KMS-11 (cell line): ENCODE data around the gene C1orf116.

ENCODE experiments used
- H2AFZ ChIP-seq: fragments of 200-600 bp; sonication (generic); 2 replicates; pipeline ENCODE4 v1.6.1; 2016; ENCODE audit warnings: antibody characterized with exemption, mixed run types, low read depth
- H3K27ac ChIP-seq: fragments of 200-600 bp; sonication (generic); 2 replicates; pipeline ENCODE4 v1.6.1; 2016; ENCODE audit warnings: mild to moderate bottlenecking, mixed run types
- H3K27me3 ChIP-seq: fragments of 200-600 bp; sonication (generic); 2 replicates; pipeline ENCODE4 v1.6.1; 2017; ENCODE audit warnings: mild to moderate bottlenecking, low read depth, mixed run types, moderate library complexity; ENCODE audit not compliant: insufficient read depth
- H3K36me3 ChIP-seq: fragments of 200-600 bp; sonication (generic); 2 replicates; pipeline ENCODE4 v1.6.1; 2017; ENCODE audit warnings: mild to moderate bottlenecking, mixed run types; ENCODE audit not compliant: insufficient read depth
- H3K4me1 ChIP-seq: fragments of 200-600 bp; sonication (generic); 2 replicates; pipeline ENCODE4 v1.6.1; 2016; ENCODE audit warnings: mild to moderate bottlenecking, low read depth, mixed run types; ENCODE audit not compliant: poor library complexity, severe bottlenecking
- H3K4me2 ChIP-seq: fragments of 200-600 bp; sonication (generic); 2 replicates; pipeline ENCODE4 v1.7.0; 2016; ENCODE audit warnings: mild to moderate bottlenecking, mixed run types
- H3K4me3 ChIP-seq: fragments of 200-600 bp; sonication (generic); IDR thresholded peaks from 2 replicates; pipeline ENCODE4 v1.6.1; 2017; ENCODE audit warnings: low read depth, low read length, mixed read lengths; ENCODE audit not compliant: insufficient read depth
- H3K79me2 ChIP-seq: fragments of 200-600 bp; sonication (generic); 2 replicates; pipeline ENCODE4 v1.6.1; 2016; ENCODE audit warnings: low read depth, mixed run types; ENCODE audit not compliant: insufficient read depth
- H3K9ac ChIP-seq: fragments of 200-600 bp; sonication (generic); 2 replicates; pipeline ENCODE4 v1.6.1; 2016; ENCODE audit warnings: mild to moderate bottlenecking, mixed run types
- H4K20me1 ChIP-seq: fragments of 200-600 bp; sonication (generic); 2 replicates; pipeline ENCODE4 v1.6.1; 2016; ENCODE audit warnings: mild to moderate bottlenecking, mixed run types; ENCODE audit not compliant: insufficient read depth
- TF ChIP-seq, protein P1 (sequence below): fragments of 200-600 bp; sonication (generic); conservative IDR thresholded peaks from 2 replicates; pipeline ENCODE4 v1.6.1; 2017; ENCODE audit warnings: low read depth, mild to moderate bottlenecking, antibody characterized with exemption, low read length, moderate library complexity, mixed read lengths

Gene C1orf116

DNA sequence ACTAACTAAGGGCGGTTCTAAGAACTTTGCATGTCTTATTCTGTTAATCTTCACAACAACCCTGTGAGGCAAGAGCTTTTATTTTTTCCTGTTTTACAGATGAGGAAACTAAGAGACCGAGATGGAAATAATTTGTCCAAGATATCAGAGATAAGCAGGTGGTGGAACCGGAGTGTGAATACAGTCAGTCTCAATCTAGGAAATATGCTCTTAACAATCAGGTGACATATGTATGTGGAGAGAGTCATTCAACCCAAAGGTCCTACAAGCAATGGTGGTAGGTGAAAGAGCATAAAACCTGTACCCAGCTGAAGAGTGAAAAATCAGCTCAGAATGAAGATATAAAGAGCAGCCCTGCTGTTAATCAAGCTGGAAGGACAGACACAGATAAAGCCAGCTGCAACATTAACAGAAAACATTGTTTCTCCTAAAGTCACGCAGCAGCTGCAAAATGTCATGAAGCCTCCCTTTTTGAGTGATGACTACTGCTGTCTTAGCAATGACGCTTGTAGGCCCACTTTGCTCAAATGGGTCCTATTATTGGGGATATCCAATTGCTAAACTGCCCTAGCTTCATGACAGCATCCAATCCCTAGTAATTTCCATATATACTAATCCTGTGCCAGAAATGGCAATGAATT, 31.8 kb downstream of the C1orf116 start:
- no peak overlapping the region for H3K27ac ChIP-seq
- H3K9ac ChIP-seq: no peak overlapping the region
- H3K27me3 ChIP-seq: no peaks in the 10 kb centered on the region
- no peak overlapping the region for H3K4me3 ChIP-seq
- TF ChIP-seq, protein P1, sequence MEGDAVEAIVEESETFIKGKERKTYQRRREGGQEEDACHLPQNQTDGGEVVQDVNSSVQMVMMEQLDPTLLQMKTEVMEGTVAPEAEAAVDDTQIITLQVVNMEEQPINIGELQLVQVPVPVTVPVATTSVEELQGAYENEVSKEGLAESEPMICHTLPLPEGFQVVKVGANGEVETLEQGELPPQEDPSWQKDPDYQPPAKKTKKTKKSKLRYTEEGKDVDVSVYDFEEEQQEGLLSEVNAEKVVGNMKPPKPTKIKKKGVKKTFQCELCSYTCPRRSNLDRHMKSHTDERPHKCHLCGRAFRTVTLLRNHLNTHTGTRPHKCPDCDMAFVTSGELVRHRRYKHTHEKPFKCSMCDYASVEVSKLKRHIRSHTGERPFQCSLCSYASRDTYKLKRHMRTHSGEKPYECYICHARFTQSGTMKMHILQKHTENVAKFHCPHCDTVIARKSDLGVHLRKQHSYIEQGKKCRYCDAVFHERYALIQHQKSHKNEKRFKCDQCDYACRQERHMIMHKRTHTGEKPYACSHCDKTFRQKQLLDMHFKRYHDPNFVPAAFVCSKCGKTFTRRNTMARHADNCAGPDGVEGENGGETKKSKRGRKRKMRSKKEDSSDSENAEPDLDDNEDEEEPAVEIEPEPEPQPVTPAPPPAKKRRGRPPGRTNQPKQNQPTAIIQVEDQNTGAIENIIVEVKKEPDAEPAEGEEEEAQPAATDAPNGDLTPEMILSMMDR: no peak
- H2AFZ ChIP-seq: no peak overlapping the region
- no peaks in the 10 kb centered on the region for H4K20me1 ChIP-seq
- no peaks in the 10 kb centered on the region for H3K79me2 ChIP-seq
- H3K36me3 ChIP-seq: no peaks in the 10 kb centered on the region
- H3K4me2 ChIP-seq: no peak overlapping the region
- H3K4me1 ChIP-seq: no peaks in the 10 kb centered on the region

DNA sequence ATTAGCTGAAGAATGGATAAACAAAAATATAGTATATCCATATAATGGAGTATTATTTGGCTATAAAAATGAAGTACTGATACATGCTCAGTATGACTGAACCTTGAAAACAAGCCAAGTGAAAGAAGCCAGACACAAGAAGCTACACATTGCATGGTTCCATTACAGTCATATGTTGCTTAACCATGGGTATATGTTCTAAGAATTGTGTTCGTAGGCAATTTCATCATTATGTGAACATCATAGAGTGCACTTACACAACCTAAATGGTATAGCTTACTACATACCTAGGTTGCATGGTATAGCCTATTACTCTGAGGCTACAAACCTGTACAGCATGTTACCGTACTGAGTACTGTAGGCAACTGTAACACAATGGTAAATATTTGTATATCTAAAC, 33.7 kb downstream of the C1orf116 start:
- H3K9ac ChIP-seq: no peak overlapping the region
- no peak overlapping the region for H2AFZ ChIP-seq
- no peaks in the 10 kb centered on the region for H3K79me2 ChIP-seq
- H3K4me2 ChIP-seq: no peak overlapping the region
- no peaks in the 10 kb centered on the region for H3K36me3 ChIP-seq
- no peak overlapping the region for H3K27ac ChIP-seq
- H4K20me1 ChIP-seq: no peaks in the 10 kb centered on the region
- TF ChIP-seq, protein P1: no peak
- H3K27me3 ChIP-seq: no peaks in the 10 kb centered on the region
- H3K4me3 ChIP-seq: no peak overlapping the region
- H3K4me1 ChIP-seq: no peaks in the 10 kb centered on the region

DNA sequence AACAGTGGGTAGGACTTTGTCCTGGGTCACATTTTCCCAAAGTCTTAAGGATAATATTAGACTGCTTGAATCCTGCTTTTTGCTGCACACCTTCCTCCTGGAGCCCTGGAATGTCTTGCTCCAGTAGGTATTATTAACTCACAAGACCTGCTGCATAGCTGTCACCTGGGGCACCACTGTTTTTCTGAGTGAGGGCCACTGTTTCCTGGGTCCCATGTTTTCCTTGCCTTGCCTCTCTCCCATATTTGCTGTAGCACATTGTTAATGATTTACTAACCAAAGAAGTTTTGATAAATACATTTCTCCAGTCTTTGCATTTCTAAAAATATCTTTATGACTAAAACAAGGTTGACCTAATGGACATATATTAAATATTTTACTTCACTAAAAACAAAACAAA, 39.8 kb downstream of the C1orf116 start:
- H3K36me3 ChIP-seq: no peaks in the 10 kb centered on the region
- TF ChIP-seq, protein P1: no peak
- H3K9ac ChIP-seq: no peak overlapping the region
- H3K27ac ChIP-seq: no peak overlapping the region
- no peak overlapping the region for H2AFZ ChIP-seq
- no peaks in the 10 kb centered on the region for H3K4me1 ChIP-seq
- no peak overlapping the region for H3K4me3 ChIP-seq
- H3K79me2 ChIP-seq: no peaks in the 10 kb centered on the region
- no peaks in the 10 kb centered on the region; the same call in 1 of the 2 replicates for H4K20me1 ChIP-seq
- no peaks in the 10 kb centered on the region for H3K27me3 ChIP-seq
- no peak overlapping the region for H3K4me2 ChIP-seq

DNA sequence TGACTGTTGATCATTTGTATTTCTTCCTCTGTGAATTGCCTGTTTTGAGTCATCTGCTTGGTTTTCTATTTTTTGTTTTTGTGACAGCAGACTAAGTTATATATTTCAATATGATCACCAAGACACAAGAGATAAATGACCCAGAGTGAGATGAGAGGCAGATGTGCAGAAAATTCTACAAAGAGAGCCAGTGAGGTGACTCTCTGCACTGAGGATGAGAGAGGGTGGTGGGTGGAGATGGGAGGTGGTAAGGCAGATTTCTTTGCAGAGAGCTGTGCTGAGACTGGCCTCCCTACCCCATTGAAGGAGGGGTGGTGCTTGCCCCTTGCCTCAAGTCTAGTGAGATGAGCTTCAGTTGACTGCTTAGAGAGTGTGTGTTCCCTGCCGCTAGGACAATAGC, 44.7 kb downstream of the C1orf116 start:
- Histone ChIP-seq H3K4me2 (no peak overlapping the region), H3K4me3 (no peak overlapping the region), H3K4me1 (no peaks in the 10 kb centered on the region), H4K20me1 (no peaks in the 10 kb centered on the region; the same call in 1 of the 2 replicates), H2AFZ (no peak overlapping the region), H3K9ac (no peak overlapping the region), H3K79me2 (no peaks in the 10 kb centered on the region), H3K27me3 (no peaks in the 10 kb centered on the region), H3K27ac (no peak overlapping the region), H3K36me3 (no peaks in the 10 kb centered on the region)
- TF ChIP-seq, protein P1: no peak
